ENCODE measurements around the gene CNOT3. TPM values are rescaled to one million over a fixed set of nuclear protein-coding genes. Genes with fewer than 3 reads are reported as not detected.

Gene CNOT3
- total RNA-seq, 1 experiment from 2014 or later: 77.7 TPM

DNA sequence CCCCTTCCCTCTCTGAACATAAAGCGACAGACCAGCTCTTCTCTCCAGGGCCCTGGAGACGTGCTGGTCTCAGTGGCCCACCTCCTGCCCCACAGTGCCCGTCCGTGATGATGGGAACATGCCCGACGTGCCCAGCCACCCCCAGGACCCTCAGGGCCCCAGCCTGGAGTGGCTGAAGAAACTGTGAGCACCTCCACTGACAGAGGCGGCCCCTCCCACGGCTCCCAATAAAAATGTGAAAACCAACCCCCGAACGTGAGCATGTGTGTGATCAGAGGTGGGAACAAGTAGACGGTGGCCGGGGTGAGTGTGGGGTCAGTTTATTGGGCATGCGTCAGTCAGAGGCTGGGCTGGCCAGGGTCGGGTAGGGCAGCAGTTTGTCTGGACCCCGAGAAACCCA is 30.8 kb upstream of the CNOT3 start:
- DNase-seq: peak in 1 of 2 experiments; percentile 25
- H3K4me3 Mint-ChIP-seq (ENCODE audit: unreplicated experiment): no peak overlapping the region
- ChIA-PET CTCF (interaction anchor here (0.8 kb wide), 1 partner anchor 8 kb away, joined by 3 read pairs; no protein-coding TSS in a partner anchor), POLR2A (no interaction called here)
- H3K27ac Mint-ChIP-seq (ENCODE audit: unreplicated experiment): no peak overlapping the region
- Histone ChIP-seq H3K4me1 (no peaks in the 10 kb centered on the region), H3K4me3 (ENCODE audit: low read depth, low read length) (no peak overlapping the region), H3K27me3 (replicated peaks; ENCODE audit: control insufficient read depth, insufficient read depth, low read length) (no peaks in the 10 kb centered on the region), H3K36me3 (ENCODE audit: control insufficient read depth, insufficient read depth, low read length) (peaks cover 4% of the 10 kb centered on the region), H3K9me3 (no peaks in the 10 kb centered on the region)
- no peaks in the 10 kb centered on the region for H3K27me3 Mint-ChIP-seq (ENCODE audit: insufficient read depth, unreplicated experiment)
- peaks cover 65% of the 10 kb centered on the region for H3K36me3 Mint-ChIP-seq (ENCODE audit: insufficient read depth, unreplicated experiment)
- no TSS peak for BruUV-seq (replicated peaks)
- intact Hi-C loops (cut with micrococcal nuclease; ENCODE audit: unreplicated experiment): no loop called here
- TF ChIP-seq, protein P1, sequence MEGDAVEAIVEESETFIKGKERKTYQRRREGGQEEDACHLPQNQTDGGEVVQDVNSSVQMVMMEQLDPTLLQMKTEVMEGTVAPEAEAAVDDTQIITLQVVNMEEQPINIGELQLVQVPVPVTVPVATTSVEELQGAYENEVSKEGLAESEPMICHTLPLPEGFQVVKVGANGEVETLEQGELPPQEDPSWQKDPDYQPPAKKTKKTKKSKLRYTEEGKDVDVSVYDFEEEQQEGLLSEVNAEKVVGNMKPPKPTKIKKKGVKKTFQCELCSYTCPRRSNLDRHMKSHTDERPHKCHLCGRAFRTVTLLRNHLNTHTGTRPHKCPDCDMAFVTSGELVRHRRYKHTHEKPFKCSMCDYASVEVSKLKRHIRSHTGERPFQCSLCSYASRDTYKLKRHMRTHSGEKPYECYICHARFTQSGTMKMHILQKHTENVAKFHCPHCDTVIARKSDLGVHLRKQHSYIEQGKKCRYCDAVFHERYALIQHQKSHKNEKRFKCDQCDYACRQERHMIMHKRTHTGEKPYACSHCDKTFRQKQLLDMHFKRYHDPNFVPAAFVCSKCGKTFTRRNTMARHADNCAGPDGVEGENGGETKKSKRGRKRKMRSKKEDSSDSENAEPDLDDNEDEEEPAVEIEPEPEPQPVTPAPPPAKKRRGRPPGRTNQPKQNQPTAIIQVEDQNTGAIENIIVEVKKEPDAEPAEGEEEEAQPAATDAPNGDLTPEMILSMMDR (IDR thresholded peaks at IDR 0.05; ENCODE audit: insufficient read depth in 1 of 2, low read depth in 1 of 2, low read length in 1 of 2, severe bottlenecking in 1 of 2, unreplicated experiment in 1 of 2): no peak
- H3K4me1 Mint-ChIP-seq (ENCODE audit: low read depth, unreplicated experiment): peaks cover 13% of the 10 kb centered on the region
- H3K9me3 Mint-ChIP-seq (ENCODE audit: unreplicated experiment): no peaks in the 10 kb centered on the region

DNA sequence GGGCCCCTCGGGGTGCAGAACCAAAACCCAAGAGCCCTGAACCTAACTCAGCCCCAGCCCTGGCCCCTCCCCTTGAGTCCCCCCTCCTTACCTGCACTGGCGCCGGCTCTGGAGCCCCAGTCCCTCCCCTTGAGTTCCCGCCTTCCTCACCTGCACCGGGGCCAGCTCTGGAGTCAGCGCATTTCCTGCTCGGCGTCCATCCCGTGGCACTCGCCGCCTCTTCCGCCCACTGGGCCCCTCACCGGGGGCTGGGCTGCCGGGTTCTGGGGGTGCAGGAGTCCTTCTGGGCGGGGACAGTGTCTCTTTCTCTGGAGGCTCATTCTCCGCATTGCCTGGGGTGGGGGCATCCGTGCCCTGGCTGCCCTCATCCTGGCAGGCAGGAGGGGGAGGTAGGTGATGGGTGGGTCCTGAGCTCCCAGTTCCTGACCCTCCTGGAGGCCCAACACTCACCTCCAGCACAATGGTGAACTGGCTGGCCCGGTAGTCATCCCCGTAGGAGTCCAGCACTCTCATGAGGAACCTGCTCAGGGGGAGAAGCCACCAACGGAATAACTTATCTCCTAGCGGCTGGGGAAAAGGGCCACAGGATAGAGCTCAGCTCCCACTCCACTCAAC is 29.6 kb upstream of the CNOT3 start:
- TF ChIP-seq, protein P1 (IDR thresholded peaks at IDR 0.05; ENCODE audit: insufficient read depth in 1 of 2, low read depth in 1 of 2, low read length in 1 of 2, severe bottlenecking in 1 of 2, unreplicated experiment in 1 of 2): no peak
- Mint-ChIP-seq H3K27me3 (ENCODE audit: insufficient read depth, unreplicated experiment) (no peaks in the 10 kb centered on the region), H3K36me3 (ENCODE audit: insufficient read depth, unreplicated experiment) (peaks cover 65% of the 10 kb centered on the region), H3K4me1 (ENCODE audit: low read depth, unreplicated experiment) (peaks cover 13% of the 10 kb centered on the region), H3K27ac (ENCODE audit: unreplicated experiment) (no peak overlapping the region), H3K4me3 (ENCODE audit: unreplicated experiment) (no peak overlapping the region), H3K9me3 (ENCODE audit: unreplicated experiment) (no peaks in the 10 kb centered on the region)
- Histone ChIP-seq H3K4me3 (ENCODE audit: low read depth, low read length) (no peak overlapping the region), H3K27me3 (replicated peaks; ENCODE audit: control insufficient read depth, insufficient read depth, low read length) (no peaks in the 10 kb centered on the region), H3K9me3 (no peaks in the 10 kb centered on the region), H3K4me1 (no peaks in the 10 kb centered on the region), H3K36me3 (ENCODE audit: control insufficient read depth, insufficient read depth, low read length) (peaks cover 4% of the 10 kb centered on the region)
- no TSS peak for BruUV-seq (replicated peaks)
- intact Hi-C loops (cut with micrococcal nuclease; ENCODE audit: unreplicated experiment): no loop called here
- peak in 1 of 2 experiments; percentile 25 for DNase-seq
- CTCF ChIA-PET: no interaction called here
- POLR2A ChIA-PET: no interaction called here

DNA sequence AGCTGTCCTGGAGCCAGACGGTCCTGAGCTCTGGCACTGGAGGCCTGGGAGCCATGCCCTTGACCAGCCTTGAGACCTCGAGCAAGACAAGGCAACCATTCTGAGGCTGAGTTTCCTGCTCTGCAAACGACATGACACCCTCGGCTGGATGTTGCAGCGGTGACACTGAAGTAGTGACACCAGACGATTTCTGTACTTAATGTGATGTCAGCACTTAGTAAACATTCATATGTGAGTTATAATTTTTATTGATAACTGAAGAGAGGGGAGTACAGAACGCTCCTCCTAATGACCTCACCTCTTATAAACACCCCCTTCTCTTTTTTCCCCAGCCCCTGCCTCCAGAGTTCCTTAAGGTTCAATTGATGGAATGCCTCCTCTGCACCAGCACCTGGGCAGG is 29.1 kb upstream of the CNOT3 start:
- no TSS peak for BruUV-seq (replicated peaks)
- CTCF ChIA-PET: no interaction called here

More for the DNA sequence above, 29.1 kb upstream of the CNOT3 start:
- no peak overlapping the region for H3K4me3 Mint-ChIP-seq (ENCODE audit: unreplicated experiment)
- H3K36me3 Mint-ChIP-seq (ENCODE audit: insufficient read depth, unreplicated experiment): peaks cover 71% of the 10 kb centered on the region
- no peaks in the 10 kb centered on the region for H3K27me3 ChIP-seq (replicated peaks; ENCODE audit: control insufficient read depth, insufficient read depth, low read length)
- H3K36me3 ChIP-seq (ENCODE audit: control insufficient read depth, insufficient read depth, low read length): peaks cover 4% of the 10 kb centered on the region
- no peaks in the 10 kb centered on the region for H3K9me3 ChIP-seq
- H3K4me1 ChIP-seq: no peaks in the 10 kb centered on the region
- H3K27ac Mint-ChIP-seq (ENCODE audit: unreplicated experiment): no peak overlapping the region
- H3K9me3 Mint-ChIP-seq (ENCODE audit: unreplicated experiment): no peaks in the 10 kb centered on the region
- POLR2A ChIA-PET: no interaction called here
- DNase-seq: no peak
- TF ChIP-seq, protein P1 (IDR thresholded peaks at IDR 0.05; ENCODE audit: insufficient read depth in 1 of 2, low read depth in 1 of 2, low read length in 1 of 2, severe bottlenecking in 1 of 2, unreplicated experiment in 1 of 2): no peak
- peaks cover 13% of the 10 kb centered on the region for H3K4me1 Mint-ChIP-seq (ENCODE audit: low read depth, unreplicated experiment)
- H3K4me3 ChIP-seq (ENCODE audit: low read depth, low read length): no peak overlapping the region
- no peaks in the 10 kb centered on the region for H3K27me3 Mint-ChIP-seq (ENCODE audit: insufficient read depth, unreplicated experiment)
- intact Hi-C loops (cut with micrococcal nuclease; ENCODE audit: unreplicated experiment): no loop called here

All from Caco-2 (cell line).